CD14-positive monocyte (primary cell): ENCODE measurements around the gene SKOR1. TPM values are rescaled to one million over a fixed set of nuclear protein-coding genes. Genes with fewer than 3 reads are reported as not detected.

Experiments
- DNase-seq, 3 donors: peaks; one replicate each; pipeline ENCODE4 v3.0.0-alpha.2; 2011 to 2022
- H2AFZ ChIP-seq: 2 replicates; pipeline ENCODE4 v1.6.0; 2012; ENCODE audit warnings: mild to moderate bottlenecking, low read depth, low read length, inconsistent platforms; ENCODE audit not compliant: insufficient read depth, poor library complexity, severe bottlenecking
- H3K27ac ChIP-seq, 2 donors: 1 replicate in 1 of 2; 2 replicates in 1 of 2; pipeline ENCODE4 v1.5.1; 2012 to 2013; ENCODE audit warnings: low read length in 2 of 2, control low read depth in 1 of 2, inconsistent platforms in 1 of 2, low read depth in 1 of 2, mild to moderate bottlenecking in 1 of 2
- H3K27me3 ChIP-seq, 2 donors: one replicate each; pipeline versions ENCODE4 v1.6.0 to v1.6.1; 2011 to 2013; ENCODE audit warnings: low read length in 2 of 2; ENCODE audit not compliant: control insufficient read depth in 2 of 2, insufficient read depth in 2 of 2
- H3K36me3 ChIP-seq, 2 donors: replicated peaks in 1 of 2; 1 replicate in 1 of 2; 2 replicates in 1 of 2; pipeline versions ENCODE4 v1.5.1 to v1.6.1; 2012 to 2013; ENCODE audit warnings: low read length in 2 of 2, control low read depth in 1 of 2, inconsistent platforms in 1 of 2, mild to moderate bottlenecking in 1 of 2; ENCODE audit not compliant: insufficient read depth in 2 of 2, control insufficient read depth in 1 of 2
- H3K4me1 ChIP-seq, 2 donors: 1 replicate in 1 of 2; 2 replicates in 1 of 2; pipeline versions ENCODE4 v1.5.1 to v1.6.1; 2012 to 2013; ENCODE audit warnings: low read length in 2 of 2, control low read depth in 1 of 2, inconsistent platforms in 1 of 2, mild to moderate bottlenecking in 1 of 2, moderate library complexity in 1 of 2; ENCODE audit not compliant: insufficient read depth in 2 of 2, control insufficient read depth in 1 of 2
- H3K4me2 ChIP-seq: replicated peaks from 2 replicates; pipeline ENCODE3; 2012; ENCODE audit warnings: low read length, moderate library complexity, mild to moderate bottlenecking; ENCODE audit not compliant: poor library complexity, severe bottlenecking; ENCODE audit errors: extremely low read depth
- H3K4me3 ChIP-seq, 3 experiments: fragments of 200-600 bp in 1 of 3; sonication (generic) in 1 of 3; replicated peaks in 1 of 3; 1 replicate in 2 of 3; 2 replicates in 1 of 3; pipeline ENCODE4 v1.5.1; 2011 to 2013; ENCODE audit warnings: low read length in 3 of 3, mild to moderate bottlenecking in 3 of 3, control low read depth in 2 of 3, low read depth in 2 of 3, inconsistent platforms in 1 of 3, moderate library complexity in 1 of 3
- H3K79me2 ChIP-seq: 2 replicates; pipeline ENCODE4 v1.6.0; 2012; ENCODE audit warnings: mild to moderate bottlenecking, control low read depth, inconsistent platforms, low read length, moderate library complexity; ENCODE audit not compliant: insufficient read depth
- H3K9ac ChIP-seq: 2 replicates; pipeline ENCODE4 v1.6.0; 2017; ENCODE audit warnings: low read length, mild to moderate bottlenecking; ENCODE audit not compliant: insufficient read depth, poor library complexity, severe bottlenecking
- H3K9me3 ChIP-seq, 2 donors: replicated peaks in 1 of 2; 1 replicate in 1 of 2; 2 replicates in 1 of 2; pipeline versions ENCODE4 v1.5.1 to v1.6.1; 2012 to 2013; ENCODE audit warnings: low read length in 2 of 2, control low read depth in 1 of 2; ENCODE audit not compliant: control insufficient read depth in 1 of 2, insufficient read depth in 1 of 2
- H4K20me1 ChIP-seq: 2 replicates; pipeline ENCODE4 v1.6.0; 2012; ENCODE audit warnings: mild to moderate bottlenecking, low read length, control low read depth, moderate library complexity; ENCODE audit not compliant: insufficient read depth
- H3K27ac Mint-ChIP-seq, 7 donors: one replicate each; pipeline ENCODE4 v1.8.0; 2020; ENCODE audit warnings: mild to moderate bottlenecking in 7 of 7, mixed read lengths in 7 of 7, moderate library complexity in 6 of 7, inconsistent platforms in 2 of 7
- H3K27me3 Mint-ChIP-seq, 3 donors: one replicate each; pipeline ENCODE4 v1.8.0; 2021 to 2022; ENCODE audit warnings: low read depth in 3 of 3, mild to moderate bottlenecking in 3 of 3, mixed read lengths in 3 of 3, moderate library complexity in 3 of 3, inconsistent platforms in 1 of 3
- H3K36me3 Mint-ChIP-seq, 2 donors: one replicate each; pipeline ENCODE4 v1.8.0; 2020; ENCODE audit warnings: mixed read lengths in 2 of 2, inconsistent platforms in 1 of 2, mild to moderate bottlenecking in 1 of 2
- H3K4me1 Mint-ChIP-seq: one replicate; pipeline ENCODE4 v1.8.0; 2020; ENCODE audit warnings: mild to moderate bottlenecking, mixed read lengths
- H3K4me3 Mint-ChIP-seq, 2 donors: one replicate each; pipeline ENCODE4 v1.8.0; 2020; ENCODE audit warnings: mild to moderate bottlenecking in 2 of 2, mixed read lengths in 2 of 2, moderate library complexity in 1 of 2
- H3K9me3 Mint-ChIP-seq, 7 donors: one replicate each; pipeline ENCODE4 v1.8.0; 2020 to 2022; ENCODE audit warnings: mixed read lengths in 7 of 7, mild to moderate bottlenecking in 6 of 7, moderate library complexity in 6 of 7, inconsistent platforms in 2 of 7
- CTCF ChIP-seq: fragments of 200-600 bp; IDR thresholded peaks from one replicate; pipeline ENCODE4 v1.8.0; 2022; ENCODE audit warnings: antibody characterized with exemption, mild to moderate bottlenecking
- WGBS: methylation state at CpG from one replicate; pipeline ENCODE4 v1.1.5; 2013; ENCODE audit warnings: missing lambda C conversion rate; ENCODE audit not compliant: insufficient coverage; 5-methylcytosine and 5-hydroxymethylcytosine counted together
- intact Hi-C, 2 donors: fragments of 100-400 bp; cut with micrococcal nuclease; formaldehyde crosslinking; loops; one replicate each; pipeline versions ENCODE4 v1.15.0 to v1.15.1; 2023
- polyA plus RNA-seq, 3 donors: library from polyadenylated mRNA; depleted of rRNA in 1 of 3; unstranded in 2 of 3; stranded (reverse) in 1 of 3; fragments of 300-500 nt in 2 of 3; fragments of >200 nt in 1 of 3; fragmentation: Illumina TruSeq in 2 of 3; gene quantifications; 1 replicate in 2 of 3; 2 replicates in 1 of 3; pipeline ENCODE4 v1.2.3, GENCODE V29; 2012 to 2021

Gene SKOR1
- polyA plus RNA-seq, 3 donors = 0.23 TPM; not detected in 2

GRCh38 chr15:67831363-67831762 is 6.1 kb downstream of the SKOR1 start:
- Mint-ChIP-seq H3K36me3 (peaks cover 10 to 19% of the 10 kb centered on the region in 2 donors), H3K27me3 (peaks cover 81 to 99% (median 88%) of the 10 kb centered on the region in 3 donors), H3K27ac (no peak overlapping the region), H3K4me3 (peak overlapping the region in 1 of 2 donors; percentile 72), H3K9me3 (peaks cover 0 to 38% (median 19%) of the 10 kb centered on the region in 7 donors), H3K4me1 (peaks cover 61% of the 10 kb centered on the region)
- Histone ChIP-seq H3K9me3 (peaks cover 0 to 44% of the 10 kb centered on the region in 2 donors), H4K20me1 (no peaks in the 10 kb centered on the region), H2AFZ (no peak overlapping the region), H3K79me2 (no peaks in the 10 kb centered on the region), H3K4me1 (peaks cover 50 to 76% of the 10 kb centered on the region in 2 donors), H3K4me3 (no peak overlapping the region), H3K36me3 (no peaks in the 10 kb centered on the region), H3K9ac (no peak overlapping the region), H3K27ac (no peak overlapping the region), H3K4me2 (no peak overlapping the region), H3K27me3 (peaks cover 84 to 92% of the 10 kb centered on the region in 2 donors)
- TF ChIP-seq CTCF = no peak
- intact Hi-C loops = loop anchor here (5.0 to 10.0 kb wide), 2 partner anchors 307 to 374 kb away; partner anchors contain the start of gene C15orf61 (in 2 of the 2)
- DNase-seq = no peak

- H3K4me1 Mint-ChIP-seq = peaks cover 63% of the 10 kb centered on the region
- no peak for TF ChIP-seq CTCF
- H3K9me3 Mint-ChIP-seq = peaks cover 0 to 36% (median 17%) of the 10 kb centered on the region in 7 donors
- Histone ChIP-seq H3K9ac (no peak overlapping the region), H3K36me3 (no peaks in the 10 kb centered on the region), H3K27ac (no peak overlapping the region), H4K20me1 (no peaks in the 10 kb centered on the region), H3K27me3 (peaks cover 79 to 88% of the 10 kb centered on the region in 2 donors), H3K4me1 (peaks cover 49 to 71% of the 10 kb centered on the region in 2 donors), H3K4me2 (no peak overlapping the region), H2AFZ (no peak overlapping the region), H3K4me3 (no peak overlapping the region), H3K9me3 (peaks cover 0 to 39% of the 10 kb centered on the region in 2 donors), H3K79me2 (no peaks in the 10 kb centered on the region)
- peak overlapping the region in 1 of 2 donors; percentile 75 for H3K4me3 Mint-ChIP-seq
- H3K27ac Mint-ChIP-seq = no peak overlapping the region
- H3K36me3 Mint-ChIP-seq = peaks cover 9 to 19% of the 10 kb centered on the region in 2 donors
- WGBS = 25% methylated on average over 6 of the region's 9 CpGs
- no peak for DNase-seq
- intact Hi-C loops = loop anchor here (5.0 to 10.0 kb wide), 2 partner anchors 307 to 375 kb away; partner anchors contain the start of gene C15orf61 (in 2 of the 2)
- H3K27me3 Mint-ChIP-seq = peaks cover 79 to 98% (median 86%) of the 10 kb centered on the region in 3 donors
Observed at GRCh38 chr15:67832031-67832551, 6.8 kb downstream of the SKOR1 start.
